ENCODE results near the gene FAIM2. TPM values are rescaled to one million over a fixed set of nuclear protein-coding genes. Genes with fewer than 3 reads are reported as not detected.

Gene FAIM2
- total and polyA plus RNA-seq, 10 of the 15 experiments (the other 5 are each of a cell fraction or from before 2014, with no cell fraction given) = not detected

- H3K27me3 ChIP-seq (replicated peaks in 1 of 2; ENCODE audit: control insufficient read depth in 2 of 2, insufficient read depth in 2 of 2, low read length in 1 of 2) = peaks cover 0 to 3% of the 10 kb centered on the region in 2 experiments; a peak in 1 of 4 replicates
- H4K20me1 ChIP-seq (ENCODE audit: control insufficient read depth, insufficient read depth) = no peaks in the 10 kb centered on the region
- no TSS peak for BruUV-seq (replicated peaks)
- in situ Hi-C loops (cut with MboI) = no loop called here
- WGBS (ENCODE audit: insufficient coverage, insufficient replicate concordance, low lambda C conversion rate, missing lambda C conversion rate) = 13% methylated on average over 8 of the region's 8 CpGs
- H3K4me3 ChIP-seq = no peak overlapping the region
- ChIA-PET SMC1A (ENCODE audit: uncharacterized antibody, unreplicated experiment) (no interaction called here), POLR2A (no interaction called here), CTCF (interaction anchor here (1.3 kb wide), 1 partner anchor 63 kb away, joined by 5 read pairs; no protein-coding TSS in a partner anchor), RAD21 (ENCODE audit: unreplicated experiment) (no interaction called here)
- H3K4me2 ChIP-seq (ENCODE audit: control insufficient read depth, insufficient read depth) = no peak overlapping the region
- intact Hi-C loops (cut with micrococcal nuclease; ENCODE audit: unreplicated experiment) = no loop called here
- H3K4me1 ChIP-seq (ENCODE audit: control insufficient read depth, insufficient read depth, low read length) = no peaks in the 10 kb centered on the region
- H3K9me3 ChIP-seq (replicated peaks; ENCODE audit: control insufficient read depth, insufficient read depth, low read length) = no peaks in the 10 kb centered on the region
- no peak for ATAC-seq
- no peak overlapping the region for H2AFZ ChIP-seq (ENCODE audit: control insufficient read depth, low read depth, low read length)
- H3K9ac ChIP-seq (ENCODE audit: control insufficient read depth, insufficient read depth, low read length) = no peak overlapping the region
- H3K36me3 ChIP-seq (ENCODE audit: control insufficient read depth in 2 of 2, insufficient read depth in 2 of 2, low read length in 1 of 2) = no peaks in the 10 kb centered on the region
- H3K27ac ChIP-seq (ENCODE audit: control insufficient read depth, insufficient read depth) = no peak overlapping the region
- no peak for DNase-seq (ENCODE audit: low read depth, low spot score)
- no peak for FAIRE-seq
- H3K79me2 ChIP-seq (ENCODE audit: control insufficient read depth, insufficient read depth, low read length) = no peaks in the 10 kb centered on the region
- TF ChIP-seq FOXK2 (IDR thresholded peaks at IDR 0.05) (no peak), ELK1 (IDR thresholded peaks at IDR 0.05; ENCODE audit: low read depth, low read length) (no peak), KAT2A (conservative IDR thresholded peaks at IDR 0.05; ENCODE audit: control insufficient read depth, low read depth, low read length) (no peak), ZSCAN29 (IDR thresholded peaks at IDR 0.05) (no peak), TCF3 (IDR thresholded peaks at IDR 0.05; ENCODE audit: borderline replicate concordance, insufficient read depth, low read depth, low read length) (no peak), MYC (IDR thresholded peaks at IDR 0.05; ENCODE audit: insufficient read depth, insufficient read length, insufficient replicate concordance, low read length, severe bottlenecking) (no peak), NFYA (IDR thresholded peaks at IDR 0.05; ENCODE audit: borderline replicate concordance, low read depth, low read length) (no peak), POLR2AphosphoS5 (IDR thresholded peaks at IDR 0.05; ENCODE audit: low read length) (no peak), NFYB (IDR thresholded peaks at IDR 0.05; ENCODE audit: insufficient read depth, low read depth, low read length) (no peak), NKRF (conservative IDR thresholded peaks at IDR 0.05) (no peak), MYB (IDR thresholded peaks at IDR 0.05; ENCODE audit: borderline replicate concordance, low read depth, low read length) (no peak), RELA (IDR thresholded peaks at IDR 0.05; ENCODE audit: borderline replicate concordance, partially characterized antibody) (no peak), BCLAF1 (IDR thresholded peaks at IDR 0.05) (no peak)
- TF ChIP-seq, protein P1, sequence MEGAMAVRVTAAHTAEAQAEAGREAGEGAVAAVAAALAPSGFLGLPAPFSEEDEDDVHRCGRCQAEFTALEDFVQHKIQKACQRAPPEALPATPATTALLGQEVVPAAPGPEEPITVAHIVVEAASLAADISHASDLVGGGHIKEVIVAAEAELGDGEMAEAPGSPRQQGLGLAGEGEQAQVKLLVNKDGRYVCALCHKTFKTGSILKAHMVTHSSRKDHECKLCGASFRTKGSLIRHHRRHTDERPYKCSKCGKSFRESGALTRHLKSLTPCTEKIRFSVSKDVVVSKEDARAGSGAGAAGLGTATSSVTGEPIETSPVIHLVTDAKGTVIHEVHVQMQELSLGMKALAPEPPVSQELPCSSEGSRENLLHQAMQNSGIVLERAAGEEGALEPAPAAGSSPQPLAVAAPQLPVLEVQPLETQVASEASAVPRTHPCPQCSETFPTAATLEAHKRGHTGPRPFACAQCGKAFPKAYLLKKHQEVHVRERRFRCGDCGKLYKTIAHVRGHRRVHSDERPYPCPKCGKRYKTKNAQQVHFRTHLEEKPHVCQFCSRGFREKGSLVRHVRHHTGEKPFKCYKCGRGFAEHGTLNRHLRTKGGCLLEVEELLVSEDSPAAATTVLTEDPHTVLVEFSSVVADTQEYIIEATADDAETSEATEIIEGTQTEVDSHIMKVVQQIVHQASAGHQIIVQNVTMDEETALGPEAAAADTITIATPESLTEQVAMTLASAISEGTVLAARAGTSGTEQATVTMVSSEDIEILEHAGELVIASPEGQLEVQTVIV (IDR thresholded peaks at IDR 0.05; ENCODE audit: borderline replicate concordance, partially characterized antibody) = no peak
Observed at GRCh38 chr12:49882248-49882850, 21.4 kb downstream of the FAIM2 start.

Data from GM12878 (cell line).